Fibroblast of lung (primary cell): ENCODE data around the gene LPGAT1.

Experiments
- CTCF ChIP-seq, 2 donors: IDR thresholded peaks in 1 of 2; conservative IDR thresholded peaks in 1 of 2; 1 replicate in 1 of 2; 2 replicates in 1 of 2; pipeline ENCODE4 v1.5.1; 2011 to 2012; ENCODE audit warnings: low read length in 2 of 2, control low read depth in 1 of 2, inconsistent platforms in 1 of 2, low read depth in 1 of 2, mild to moderate bottlenecking in 1 of 2
- EZH2 ChIP-seq: IDR thresholded peaks from 2 replicates; pipeline ENCODE4 v1.5.1; 2012; ENCODE audit warnings: low read length, control low read depth, mild to moderate bottlenecking; ENCODE audit errors: missing control alignments

DNA sequence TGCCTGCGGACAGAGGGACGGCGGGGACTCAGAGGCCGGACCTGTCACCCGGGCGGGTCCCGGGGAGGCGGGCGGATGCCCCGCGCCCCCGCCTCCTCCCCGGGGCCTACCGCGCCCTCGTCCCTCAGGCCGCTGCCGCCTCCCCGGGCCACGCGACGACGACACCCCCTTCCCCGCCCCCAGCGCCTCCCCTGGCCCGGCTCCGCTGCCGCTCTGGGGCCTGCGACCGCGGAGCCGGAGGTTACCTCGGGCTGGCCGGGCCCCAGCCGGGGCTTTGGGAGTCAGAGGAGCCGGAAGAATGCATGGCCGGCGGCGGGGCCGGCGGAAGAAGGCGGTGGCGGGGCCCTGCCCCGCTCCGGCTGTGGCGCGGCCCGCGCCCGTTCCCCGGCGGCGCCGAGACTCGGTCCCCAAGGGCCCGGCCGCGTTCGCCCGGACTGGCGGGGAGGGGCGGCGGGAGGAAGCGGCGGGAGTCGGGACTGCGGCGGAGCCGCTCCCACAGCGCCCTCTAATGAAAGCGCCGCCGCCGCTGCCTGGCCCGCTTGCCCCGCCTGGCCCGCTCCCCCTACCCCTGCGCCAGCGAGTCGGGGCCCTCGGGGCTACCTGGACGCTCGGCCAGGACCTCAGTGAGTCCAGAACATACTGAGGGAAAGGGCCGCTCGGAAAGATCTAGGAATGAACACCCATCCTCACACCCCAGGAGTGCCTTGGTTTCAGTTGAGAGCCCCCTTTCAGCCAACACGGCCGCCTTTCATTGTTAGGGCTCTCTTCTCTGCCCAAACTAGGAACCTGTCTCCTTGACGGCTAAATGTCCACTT lies at the start of gene LPGAT1:
- TF ChIP-seq CTCF (conservative IDR thresholded peaks at IDR 0.05 in 1 of 2, IDR thresholded peaks at IDR 0.05 in 1 of 2; ENCODE audit: low read depth in 1 of 2, low read length in 2 of 2) (peak in 1 of 2 donors; percentile 39), EZH2 (no peak)
